ENCODE measurements around the gene LRRC2. TPM values are rescaled to one million over a fixed set of nuclear protein-coding genes. Genes with fewer than 3 reads are reported as not detected.

LRRC2 gene
- total RNA-seq, 1 donor from 2014 or later, result 2.0 TPM

- H3K36me3 ChIP-seq, result no peaks in the 10 kb centered on the region
- H3K4me3 ChIP-seq, result no peak overlapping the region
- H3K4me1 ChIP-seq, result no peaks in the 10 kb centered on the region
- DNase-seq (ENCODE audit: extremely low spot score in 2 of 2), result no peak
- intact Hi-C loops (cut with DNase I), result no loop called here
- TF ChIP-seq POLR2AphosphoS5 (IDR thresholded peaks at IDR 0.05; ENCODE audit: insufficient read depth in 1 of 2, low read depth in 1 of 2), result no peak
- TF ChIP-seq POLR2A (IDR thresholded peaks at IDR 0.05), result no peak
- TF ChIP-seq CTCF (IDR thresholded peaks at IDR 0.05), result no peak
- no peak overlapping the region for H3K27ac ChIP-seq
- no peaks in the 10 kb centered on the region for H3K9me3 ChIP-seq
- H3K27me3 ChIP-seq, result no peaks in the 10 kb centered on the region
Measured at GRCh38 chr3:46542344-46542743, 23.8 kb downstream of the LRRC2 start.

- no peak for TF ChIP-seq CTCF (IDR thresholded peaks at IDR 0.05)
- no peak for TF ChIP-seq POLR2AphosphoS5 (IDR thresholded peaks at IDR 0.05; ENCODE audit: insufficient read depth in 1 of 2, low read depth in 1 of 2)
- TF ChIP-seq POLR2A (IDR thresholded peaks at IDR 0.05), result no peak
- H3K27me3 ChIP-seq, result no peaks in the 10 kb centered on the region
- no peaks in the 10 kb centered on the region for H3K4me1 ChIP-seq
- no peak overlapping the region for H3K27ac ChIP-seq
- H3K36me3 ChIP-seq, result no peaks in the 10 kb centered on the region
- H3K4me3 ChIP-seq, result no peak overlapping the region
- intact Hi-C loops (cut with DNase I), result no loop called here
- no peaks in the 10 kb centered on the region for H3K9me3 ChIP-seq
- no peak for DNase-seq (ENCODE audit: extremely low spot score in 2 of 2)
Measured at GRCh38 chr3:46541835-46542234, 24.3 kb downstream of the LRRC2 start.

DNA sequence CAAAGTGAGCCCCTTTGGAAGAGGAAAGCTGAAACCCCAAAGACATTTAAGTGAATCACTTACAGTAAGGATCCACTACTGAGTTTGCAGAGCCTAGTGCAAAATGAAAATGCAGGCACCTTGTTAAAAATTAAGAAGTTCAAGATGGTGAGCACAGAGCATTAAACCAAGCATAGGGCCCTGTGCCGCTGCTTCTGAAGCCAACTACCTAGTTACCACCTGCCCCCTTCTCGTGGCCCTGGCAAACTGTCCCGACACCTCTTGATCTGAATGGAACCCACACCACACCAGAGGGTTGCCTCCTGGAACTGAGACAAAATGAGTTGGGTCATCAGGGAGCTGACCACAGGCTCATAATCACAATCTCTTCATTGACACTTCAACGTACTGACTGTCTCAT lies 25.6 kb downstream of the LRRC2 start:
- no peak for DNase-seq (ENCODE audit: extremely low spot score in 2 of 2)
- no peaks in the 10 kb centered on the region for H3K9me3 ChIP-seq
- H3K4me1 ChIP-seq, result no peaks in the 10 kb centered on the region
- intact Hi-C loops (cut with DNase I), result no loop called here
- H3K27me3 ChIP-seq, result no peaks in the 10 kb centered on the region
- TF ChIP-seq POLR2AphosphoS5 (IDR thresholded peaks at IDR 0.05; ENCODE audit: insufficient read depth in 1 of 2, low read depth in 1 of 2) (no peak), POLR2A (IDR thresholded peaks at IDR 0.05) (no peak), CTCF (IDR thresholded peaks at IDR 0.05) (no peak)
- no peak overlapping the region for H3K27ac ChIP-seq
- no peak overlapping the region for H3K4me3 ChIP-seq
- no peaks in the 10 kb centered on the region for H3K36me3 ChIP-seq

GRCh38 chr3:46539443-46540005 lies 26.6 kb downstream of the LRRC2 start:
- no peak for DNase-seq (ENCODE audit: extremely low spot score in 2 of 2)

More at GRCh38 chr3:46539443-46540005, 26.6 kb downstream of the LRRC2 start:
- Histone ChIP-seq H3K27me3 (no peaks in the 10 kb centered on the region), H3K4me1 (no peaks in the 10 kb centered on the region), H3K9me3 (no peaks in the 10 kb centered on the region), H3K27ac (peak overlapping the region; percentile 1), H3K4me3 (no peak overlapping the region), H3K36me3 (no peaks in the 10 kb centered on the region)
- intact Hi-C loops (cut with DNase I), result no loop called here
- TF ChIP-seq CTCF (IDR thresholded peaks at IDR 0.05) (no peak), POLR2AphosphoS5 (IDR thresholded peaks at IDR 0.05; ENCODE audit: insufficient read depth in 1 of 2, low read depth in 1 of 2) (no peak), POLR2A (IDR thresholded peaks at IDR 0.05) (no peak)
